ENCODE results near the gene ZC3H4. TPM values are rescaled to one million over a fixed set of nuclear protein-coding genes. Genes with fewer than 3 reads are reported as not detected.

The ZC3H4 gene
- total RNA-seq, 1 donor from 2014 or later: 45.1 TPM

- no peak for DNase-seq (ENCODE audit: low spot score)
Observed at GRCh38 chr19:47049307-47049700, 64.3 kb downstream of the ZC3H4 start.

GRCh38 chr19:47047763-47048405, 65.7 kb downstream of the ZC3H4 start:
- peak; percentile 88 for DNase-seq (ENCODE audit: low spot score)

GRCh38 chr19:47047272-47047762, 66.3 kb downstream of the ZC3H4 start:
- no peak for DNase-seq (ENCODE audit: low spot score)

- no peak for DNase-seq (ENCODE audit: low spot score)
Observed at GRCh38 chr19:47045867-47046470, 67.6 kb downstream of the ZC3H4 start.

- no peak for DNase-seq (ENCODE audit: low spot score)
Observed at GRCh38 chr19:47044946-47045866, 68.4 kb downstream of the ZC3H4 start.

- no peak for DNase-seq (ENCODE audit: low spot score)
Observed at GRCh38 chr19:47040869-47041268, 72.7 kb downstream of the ZC3H4 start.

- no peak for DNase-seq (ENCODE audit: low spot score)
Observed at GRCh38 chr19:47039239-47039874, 74.2 kb downstream of the ZC3H4 start.

- no peak for DNase-seq (ENCODE audit: low spot score)
Observed at GRCh38 chr19:47037766-47038165, 75.8 kb downstream of the ZC3H4 start.

- DNase-seq (ENCODE audit: low spot score): no peak
Observed at GRCh38 chr19:47036097-47036651, 77.4 kb downstream of the ZC3H4 start.

GRCh38 chr19:47035127-47036096, 78.2 kb downstream of the ZC3H4 start:
- peak; percentile 92 for DNase-seq (ENCODE audit: low spot score)

- DNase-seq (ENCODE audit: low spot score): peak; percentile 40
Observed at GRCh38 chr19:47032171-47032811, 81.3 kb downstream of the ZC3H4 start.

- DNase-seq (ENCODE audit: low spot score): no peak
Observed at GRCh38 chr19:47028195-47028601, 85.4 kb downstream of the ZC3H4 start.

- DNase-seq (ENCODE audit: low spot score): no peak
Observed at GRCh38 chr19:47027586-47028088, 85.9 kb downstream of the ZC3H4 start.

GRCh38 chr19:47026889-47027288, 86.7 kb downstream of the ZC3H4 start:
- no peak for DNase-seq (ENCODE audit: low spot score)

GRCh38 chr19:47026156-47026555, 87.4 kb downstream of the ZC3H4 start:
- DNase-seq (ENCODE audit: low spot score): no peak

- no peak for DNase-seq (ENCODE audit: low spot score)
Observed at GRCh38 chr19:47024502-47024901, 89.1 kb downstream of the ZC3H4 start.

- no peak for DNase-seq (ENCODE audit: low spot score)
Observed at GRCh38 chr19:47023448-47023794, 90.2 kb downstream of the ZC3H4 start.

GRCh38 chr19:47022541-47023447, 90.8 kb downstream of the ZC3H4 start:
- no peak for DNase-seq (ENCODE audit: low spot score)

GRCh38 chr19:47022140-47022536, 91.4 kb downstream of the ZC3H4 start:
- DNase-seq (ENCODE audit: low spot score): no peak

Data from mucosa of gallbladder (tissue), 1 donor.